ENCODE data around the gene ZFYVE28.

The ZFYVE28 gene

DNA sequence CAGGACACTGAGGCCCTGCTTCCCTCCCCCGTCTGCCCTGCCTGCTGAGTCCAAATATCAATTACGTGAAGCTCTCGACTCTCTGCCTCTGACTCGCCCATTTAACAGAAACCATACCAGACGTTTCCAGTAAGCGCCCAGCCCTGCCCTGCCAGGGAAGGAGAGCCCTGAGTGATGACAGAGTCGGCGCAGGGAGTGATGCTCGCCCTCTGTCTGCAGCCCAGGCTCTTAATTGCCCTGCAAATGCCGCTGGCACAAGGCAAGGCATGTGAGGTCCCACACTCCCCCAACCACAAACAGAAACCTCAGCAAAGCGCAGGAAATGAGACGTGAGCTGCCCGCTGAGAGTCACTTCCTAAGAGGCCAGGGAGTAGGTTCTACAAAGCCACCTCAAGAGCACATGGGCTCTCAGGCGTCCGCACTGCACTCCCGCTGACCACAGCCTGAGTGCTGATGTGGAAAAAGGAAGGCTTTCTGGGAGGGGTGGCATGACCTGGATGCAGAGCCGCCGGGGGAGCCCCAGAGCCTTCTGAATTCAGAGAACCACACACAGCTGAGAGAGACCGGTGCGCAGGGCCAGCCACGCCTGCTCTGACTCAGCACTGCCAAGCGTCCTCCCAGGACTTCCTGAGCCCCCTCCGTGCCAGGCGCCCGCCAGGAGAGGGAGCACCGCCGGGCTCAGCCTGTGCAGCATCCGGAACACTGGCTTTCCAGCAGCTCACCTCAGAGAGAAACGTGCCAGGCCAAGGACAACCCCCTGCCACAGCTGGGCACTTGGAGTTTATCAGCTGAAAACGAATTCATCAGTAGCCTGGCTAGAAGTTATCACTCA is 5.3 kb downstream of the ZFYVE28 start:
- Histone ChIP-seq H3F3A (ENCODE audit: insufficient read depth) (peaks cover 6% of the 10 kb centered on the region; the same call in 1 of the 2 replicates), H3K27ac (ENCODE audit: low read depth, low read length) (no peak overlapping the region), H4K20me1 (ENCODE audit: low read depth, low read length) (no peaks in the 10 kb centered on the region), H3K27me3 (ENCODE audit: low read length) (no peaks in the 10 kb centered on the region), H3K9ac (ENCODE audit: low read length) (no peak overlapping the region), H3K79me2 (ENCODE audit: insufficient read depth, low read length) (no peaks in the 10 kb centered on the region), H3K9me3 (ENCODE audit: insufficient read depth, low read length) (no peaks in the 10 kb centered on the region), H3K4me2 (ENCODE audit: low read depth, low read length, poor library complexity, severe bottlenecking) (peak overlapping the region; percentile 31), H3K4me3 (ENCODE audit: insufficient read depth, low read length, poor library complexity, severe bottlenecking) (no peak overlapping the region), H3K9me2 (replicated peaks; ENCODE audit: insufficient read depth, low read length) (no peaks in the 10 kb centered on the region), H2AFZ (ENCODE audit: low read depth, low read length, severe bottlenecking) (no peak overlapping the region), H3K36me3 (ENCODE audit: low read length) (no peaks in the 10 kb centered on the region)
- no peak for TF ChIP-seq EZH2phosphoT487 (conservative IDR thresholded peaks at IDR 0.05; ENCODE audit: low read length)
- TF ChIP-seq, protein P1, sequence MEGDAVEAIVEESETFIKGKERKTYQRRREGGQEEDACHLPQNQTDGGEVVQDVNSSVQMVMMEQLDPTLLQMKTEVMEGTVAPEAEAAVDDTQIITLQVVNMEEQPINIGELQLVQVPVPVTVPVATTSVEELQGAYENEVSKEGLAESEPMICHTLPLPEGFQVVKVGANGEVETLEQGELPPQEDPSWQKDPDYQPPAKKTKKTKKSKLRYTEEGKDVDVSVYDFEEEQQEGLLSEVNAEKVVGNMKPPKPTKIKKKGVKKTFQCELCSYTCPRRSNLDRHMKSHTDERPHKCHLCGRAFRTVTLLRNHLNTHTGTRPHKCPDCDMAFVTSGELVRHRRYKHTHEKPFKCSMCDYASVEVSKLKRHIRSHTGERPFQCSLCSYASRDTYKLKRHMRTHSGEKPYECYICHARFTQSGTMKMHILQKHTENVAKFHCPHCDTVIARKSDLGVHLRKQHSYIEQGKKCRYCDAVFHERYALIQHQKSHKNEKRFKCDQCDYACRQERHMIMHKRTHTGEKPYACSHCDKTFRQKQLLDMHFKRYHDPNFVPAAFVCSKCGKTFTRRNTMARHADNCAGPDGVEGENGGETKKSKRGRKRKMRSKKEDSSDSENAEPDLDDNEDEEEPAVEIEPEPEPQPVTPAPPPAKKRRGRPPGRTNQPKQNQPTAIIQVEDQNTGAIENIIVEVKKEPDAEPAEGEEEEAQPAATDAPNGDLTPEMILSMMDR (IDR thresholded peaks at IDR 0.05; ENCODE audit: insufficient read depth, low read length, poor library complexity, severe bottlenecking), result no peak

DNA sequence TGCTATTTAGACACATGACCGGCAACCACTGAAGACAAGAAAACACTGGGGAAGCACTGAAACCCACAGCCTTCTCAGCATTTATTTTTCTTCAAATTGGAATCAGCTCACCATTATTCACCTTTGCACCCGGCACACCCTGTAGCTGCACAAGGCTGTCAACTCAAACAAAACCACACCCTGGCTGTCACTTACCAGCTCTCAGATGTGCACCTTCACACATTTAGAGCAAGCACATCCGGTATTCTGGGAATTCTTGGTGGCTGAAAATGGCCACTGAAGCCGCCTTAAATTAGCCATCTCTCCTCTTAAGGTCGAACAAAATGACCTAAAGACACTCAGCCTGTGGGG is 5.9 kb downstream of the ZFYVE28 start:
- TF ChIP-seq, protein P1 (IDR thresholded peaks at IDR 0.05; ENCODE audit: insufficient read depth, low read length, poor library complexity, severe bottlenecking), result no peak
- TF ChIP-seq EZH2phosphoT487 (conservative IDR thresholded peaks at IDR 0.05; ENCODE audit: low read length), result no peak
- H3K9me3 ChIP-seq (ENCODE audit: insufficient read depth, low read length), result no peaks in the 10 kb centered on the region
- H3K27ac ChIP-seq (ENCODE audit: low read depth, low read length), result no peak overlapping the region
- H3F3A ChIP-seq (ENCODE audit: insufficient read depth), result peaks cover 6% of the 10 kb centered on the region; the same call in 1 of the 2 replicates
- H3K9ac ChIP-seq (ENCODE audit: low read length), result no peak overlapping the region
- H2AFZ ChIP-seq (ENCODE audit: low read depth, low read length, severe bottlenecking), result no peak overlapping the region
- H4K20me1 ChIP-seq (ENCODE audit: low read depth, low read length), result no peaks in the 10 kb centered on the region
- no peak overlapping the region for H3K4me3 ChIP-seq (ENCODE audit: insufficient read depth, low read length, poor library complexity, severe bottlenecking)
- H3K79me2 ChIP-seq (ENCODE audit: insufficient read depth, low read length), result no peaks in the 10 kb centered on the region
- H3K27me3 ChIP-seq (ENCODE audit: low read length), result no peaks in the 10 kb centered on the region
- H3K36me3 ChIP-seq (ENCODE audit: low read length), result no peaks in the 10 kb centered on the region
- H3K9me2 ChIP-seq (replicated peaks; ENCODE audit: insufficient read depth, low read length), result no peaks in the 10 kb centered on the region
- peak overlapping the region; percentile 31 for H3K4me2 ChIP-seq (ENCODE audit: low read depth, low read length, poor library complexity, severe bottlenecking)

DNA sequence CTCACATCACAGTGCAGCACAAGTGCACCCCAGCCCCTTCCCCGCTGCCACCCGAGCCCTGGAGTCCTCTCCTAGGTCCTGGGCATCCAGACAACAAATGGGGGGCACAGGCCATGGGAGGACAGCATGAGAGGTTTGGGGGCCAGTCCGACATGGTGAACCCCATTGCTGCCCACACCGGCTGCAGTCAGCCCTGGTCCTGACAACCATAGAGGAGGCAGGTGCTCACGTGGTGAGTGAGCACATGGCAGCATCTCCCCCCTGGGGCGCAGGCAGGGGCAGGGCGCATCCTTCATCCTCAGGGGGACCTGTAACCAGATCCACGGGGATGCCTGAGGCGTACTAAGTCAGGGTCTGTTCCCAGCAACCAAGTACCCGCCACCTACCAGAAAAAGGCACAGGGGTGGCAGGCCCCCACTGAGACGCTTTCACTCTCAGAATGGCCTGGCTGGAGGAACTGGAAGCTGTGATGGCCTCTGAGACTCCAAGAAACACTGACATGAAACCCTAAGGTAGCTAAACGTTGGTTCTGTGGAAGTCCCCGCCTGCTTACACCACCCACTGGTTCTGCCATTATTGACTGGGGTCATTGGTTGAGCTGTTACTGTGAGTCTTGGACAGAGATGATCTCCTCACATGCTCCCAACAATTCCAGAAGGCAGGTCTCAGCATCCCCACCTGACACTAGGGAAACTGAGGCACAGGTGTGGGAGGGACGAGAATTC is 6.5 kb downstream of the ZFYVE28 start:
- H3K9me3 ChIP-seq (ENCODE audit: insufficient read depth, low read length), result no peaks in the 10 kb centered on the region

More for the DNA sequence above, 6.5 kb downstream of the ZFYVE28 start:
- H3K27me3 ChIP-seq (ENCODE audit: low read length), result no peaks in the 10 kb centered on the region
- H3K9ac ChIP-seq (ENCODE audit: low read length), result no peak overlapping the region
- no peak overlapping the region for H3K27ac ChIP-seq (ENCODE audit: low read depth, low read length)
- no peaks in the 10 kb centered on the region for H3K79me2 ChIP-seq (ENCODE audit: insufficient read depth, low read length)
- no peaks in the 10 kb centered on the region for H3K36me3 ChIP-seq (ENCODE audit: low read length)
- peaks cover 6% of the 10 kb centered on the region; the same call in 1 of the 2 replicates for H3F3A ChIP-seq (ENCODE audit: insufficient read depth)
- no peak for TF ChIP-seq EZH2phosphoT487 (conservative IDR thresholded peaks at IDR 0.05; ENCODE audit: low read length)
- TF ChIP-seq, protein P1 (IDR thresholded peaks at IDR 0.05; ENCODE audit: insufficient read depth, low read length, poor library complexity, severe bottlenecking), result no peak
- H3K4me3 ChIP-seq (ENCODE audit: insufficient read depth, low read length, poor library complexity, severe bottlenecking), result no peak overlapping the region
- H3K9me2 ChIP-seq (replicated peaks; ENCODE audit: insufficient read depth, low read length), result no peaks in the 10 kb centered on the region
- H3K4me2 ChIP-seq (ENCODE audit: low read depth, low read length, poor library complexity, severe bottlenecking), result no peak overlapping the region
- no peak overlapping the region for H2AFZ ChIP-seq (ENCODE audit: low read depth, low read length, severe bottlenecking)
- H4K20me1 ChIP-seq (ENCODE audit: low read depth, low read length), result no peaks in the 10 kb centered on the region

Measured in SU-DHL-6 (cell line).